GM18517 (cell line): ENCODE measurements around the gene OR5AP2.
"Not testable (repeated sequence)": the region's sequence is repeated elsewhere in the genome, so short reads cannot be mapped to it uniquely, and the experiment has no call there.

Experiments
- ATAC-seq: cut with Tn5 transposase; IDR thresholded peaks from one replicate; pipeline ENCODE4 v1.9.1; 2021; ENCODE audit warnings: mild to moderate bottlenecking, moderate library complexity; ENCODE audit not compliant: unreplicated experiment

The OR5AP2 gene

GRCh38 chr11:56642339-56642738 lies at the start of gene OR5AP2:
TSS of gene OR5AP2 (minus strand) at chr11:56642439. CDS start at chr11:56642439, 0 bp downstream.
- ATAC-seq = no peak

- ATAC-seq = not testable (repeated sequence)
Observed at GRCh38 chr11:56691179-56691578, 48.9 kb upstream of the OR5AP2 start.

GRCh38 chr11:56688554-56689100 lies 46.4 kb upstream of the OR5AP2 start:
- no peak for ATAC-seq

GRCh38 chr11:56670984-56671383 lies 28.7 kb upstream of the OR5AP2 start:
- no peak for ATAC-seq

GRCh38 chr11:56663386-56663785 lies 21.1 kb upstream of the OR5AP2 start, which contains the start of gene OR5AR1:
TSS of gene OR5AR1 (plus strand) at chr11:56663686. CDS start at chr11:56663686, 0 bp downstream.
- no peak for ATAC-seq

GRCh38 chr11:56659755-56660154 lies 17.5 kb upstream of the OR5AP2 start:
- ATAC-seq = no peak

GRCh38 chr11:56637500-56637899 lies 4.7 kb downstream of the OR5AP2 start:
- no peak for ATAC-seq

- no peak for ATAC-seq
Observed at GRCh38 chr11:56636861-56637260, 5.4 kb downstream of the OR5AP2 start.

GRCh38 chr11:56632329-56632728 lies 9.9 kb downstream of the OR5AP2 start:
- no peak for ATAC-seq

- no peak for ATAC-seq
Observed at GRCh38 chr11:56625946-56626345, 16.3 kb downstream of the OR5AP2 start.

GRCh38 chr11:56624661-56625110 lies 17.6 kb downstream of the OR5AP2 start:
- ATAC-seq = no peak

GRCh38 chr11:56611174-56611573 lies 31.1 kb downstream of the OR5AP2 start:
- no peak for ATAC-seq

GRCh38 chr11:56592088-56592717 lies 50.0 kb downstream of the OR5AP2 start:
- ATAC-seq = not testable (repeated sequence)
